ENCODE data around the gene MBNL2.
A peak's percentile ranks its signal among the peaks of the same experiment; 100 is the strongest.

The MBNL2 gene

DNA sequence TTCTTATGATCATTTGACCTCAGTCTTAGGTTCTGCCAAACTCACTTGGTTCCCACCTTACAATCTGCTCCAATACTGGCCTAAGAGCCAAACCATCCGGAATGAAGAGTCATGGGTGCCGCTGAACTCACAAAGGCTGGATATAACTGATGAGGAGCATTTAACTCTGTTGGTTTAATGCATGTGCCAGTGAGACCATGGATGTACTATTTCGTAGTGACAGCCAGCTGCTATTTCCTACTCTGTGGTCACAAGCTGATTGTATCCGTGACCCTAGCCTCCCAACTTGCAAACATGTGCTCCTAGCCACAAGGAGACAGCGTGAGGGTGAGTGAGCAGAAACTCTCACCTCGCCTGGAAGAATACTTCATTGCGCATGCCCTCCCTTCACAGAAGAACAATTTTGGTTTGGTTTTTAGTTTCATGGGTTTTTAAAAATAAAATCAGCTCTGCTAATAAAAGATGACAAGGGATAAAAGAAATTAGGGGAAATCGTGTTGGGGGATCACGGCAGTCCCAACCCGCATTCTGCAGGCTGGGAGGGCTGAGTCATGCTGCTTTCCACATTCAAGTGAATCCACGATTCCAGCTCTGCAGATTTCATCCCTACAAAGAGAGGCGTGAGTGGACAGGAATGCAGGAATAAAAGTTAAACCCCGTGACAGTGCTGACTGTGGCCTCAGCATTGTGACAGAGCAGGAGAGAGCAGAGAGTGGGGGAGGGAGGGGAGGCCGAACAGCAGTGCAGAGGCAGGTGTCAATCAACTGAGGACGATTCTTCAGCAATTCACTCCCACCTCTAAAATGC lies 145.1 kb downstream of the MBNL2 start:
- TF ChIP-seq, protein P1, sequence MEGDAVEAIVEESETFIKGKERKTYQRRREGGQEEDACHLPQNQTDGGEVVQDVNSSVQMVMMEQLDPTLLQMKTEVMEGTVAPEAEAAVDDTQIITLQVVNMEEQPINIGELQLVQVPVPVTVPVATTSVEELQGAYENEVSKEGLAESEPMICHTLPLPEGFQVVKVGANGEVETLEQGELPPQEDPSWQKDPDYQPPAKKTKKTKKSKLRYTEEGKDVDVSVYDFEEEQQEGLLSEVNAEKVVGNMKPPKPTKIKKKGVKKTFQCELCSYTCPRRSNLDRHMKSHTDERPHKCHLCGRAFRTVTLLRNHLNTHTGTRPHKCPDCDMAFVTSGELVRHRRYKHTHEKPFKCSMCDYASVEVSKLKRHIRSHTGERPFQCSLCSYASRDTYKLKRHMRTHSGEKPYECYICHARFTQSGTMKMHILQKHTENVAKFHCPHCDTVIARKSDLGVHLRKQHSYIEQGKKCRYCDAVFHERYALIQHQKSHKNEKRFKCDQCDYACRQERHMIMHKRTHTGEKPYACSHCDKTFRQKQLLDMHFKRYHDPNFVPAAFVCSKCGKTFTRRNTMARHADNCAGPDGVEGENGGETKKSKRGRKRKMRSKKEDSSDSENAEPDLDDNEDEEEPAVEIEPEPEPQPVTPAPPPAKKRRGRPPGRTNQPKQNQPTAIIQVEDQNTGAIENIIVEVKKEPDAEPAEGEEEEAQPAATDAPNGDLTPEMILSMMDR (IDR thresholded peaks at IDR 0.05; ENCODE audit: control insufficient read depth, insufficient read depth, low read depth, low read length, missing control alignments), result no peak
- DNase-seq (ENCODE audit: low read depth), result peak; percentile 66

DNA sequence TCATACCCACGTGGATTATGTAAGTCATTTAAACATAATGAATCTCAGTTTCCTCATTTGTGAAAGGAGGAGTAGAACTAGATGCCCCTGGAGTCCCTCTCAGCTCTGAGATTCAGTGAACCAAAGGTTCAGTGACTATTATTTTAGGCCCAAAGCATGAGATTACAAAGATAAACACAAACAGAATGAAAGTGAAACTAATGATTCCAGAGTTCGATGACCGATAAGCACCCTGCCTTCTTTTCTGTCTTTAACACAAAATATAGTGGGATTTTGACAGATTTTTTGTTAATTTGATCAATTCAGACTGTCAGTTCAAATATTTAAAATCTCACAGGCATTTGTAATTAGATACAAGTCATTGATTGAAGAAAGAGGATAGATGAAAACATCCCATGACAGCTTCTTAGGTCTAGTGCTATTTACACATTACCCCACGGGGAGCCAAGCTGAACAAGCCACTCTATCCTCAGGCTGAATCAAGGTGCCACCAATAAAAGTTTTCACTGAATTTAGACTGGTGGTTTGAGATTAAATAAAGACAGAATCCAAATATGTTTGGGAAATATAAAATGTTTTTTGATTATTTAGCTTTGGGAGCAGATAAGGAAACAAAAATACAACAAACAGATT lies 147.2 kb downstream of the MBNL2 start:
- TF ChIP-seq, protein P1 (IDR thresholded peaks at IDR 0.05; ENCODE audit: control insufficient read depth, insufficient read depth, low read depth, low read length, missing control alignments), result no peak
- H3K4me3 ChIP-seq (ENCODE audit: control insufficient read depth, low read depth, low read length), result no peak overlapping the region
- no peak for DNase-seq (ENCODE audit: low read depth)

More for the DNA sequence above, 145.1 kb downstream of the MBNL2 start:
- no peak overlapping the region; the same call in 1 of the 2 replicates for H3K4me3 ChIP-seq (ENCODE audit: control insufficient read depth, low read depth, low read length)

DNA sequence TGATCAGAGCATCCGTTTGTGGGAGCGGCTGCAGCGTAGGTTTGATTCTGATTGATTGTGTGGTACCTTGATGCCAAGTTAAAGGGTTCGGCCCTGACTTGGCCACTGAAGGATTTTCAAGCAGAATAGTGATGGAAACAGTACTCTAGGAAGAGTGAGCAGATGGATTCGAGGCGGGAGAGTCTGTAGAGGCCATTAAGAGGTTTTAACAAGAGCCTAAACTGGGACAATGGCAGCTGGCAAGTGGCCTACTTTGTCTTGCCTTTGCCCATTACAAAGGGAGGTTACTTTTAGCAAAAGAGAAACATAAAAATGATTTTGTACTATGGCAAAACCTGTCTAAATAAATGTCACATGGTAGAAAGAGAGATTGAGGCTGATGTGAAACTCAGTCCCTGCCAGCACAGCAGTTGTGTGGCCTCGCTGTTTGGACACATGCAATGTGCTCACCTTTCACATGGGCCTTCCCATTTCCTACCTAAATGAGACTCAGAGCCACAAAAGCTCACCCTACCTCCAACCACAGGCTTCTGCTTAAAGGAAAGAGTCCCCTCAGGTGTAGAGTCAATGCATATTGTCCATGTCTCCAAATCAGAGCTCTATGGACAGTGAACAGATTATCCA lies 149.5 kb downstream of the MBNL2 start:
- no peak for DNase-seq (ENCODE audit: low read depth)
- no peak overlapping the region for H3K4me3 ChIP-seq (ENCODE audit: control insufficient read depth, low read depth, low read length)
- TF ChIP-seq, protein P1 (IDR thresholded peaks at IDR 0.05; ENCODE audit: control insufficient read depth, insufficient read depth, low read depth, low read length, missing control alignments), result no peak

DNA sequence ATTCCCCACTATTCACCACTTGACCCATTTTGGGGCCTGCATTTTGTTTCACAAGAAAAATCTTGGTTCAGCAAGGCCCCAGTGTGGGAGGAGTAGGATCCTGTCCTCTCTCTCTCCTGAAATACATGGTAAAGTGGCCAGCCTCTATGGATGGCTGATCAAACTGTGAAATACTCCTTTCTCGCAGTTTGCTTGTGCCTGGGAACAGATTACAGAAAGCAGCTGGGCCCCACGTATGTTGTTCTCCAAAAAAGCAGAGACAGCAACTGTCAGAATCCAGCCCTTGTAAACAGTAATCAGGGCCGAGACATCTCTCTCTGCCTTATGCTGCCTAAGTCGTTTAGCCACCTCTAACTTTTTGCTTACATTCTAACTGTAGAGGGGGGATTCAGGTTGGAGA lies 150.8 kb downstream of the MBNL2 start:
- TF ChIP-seq, protein P1 (IDR thresholded peaks at IDR 0.05; ENCODE audit: control insufficient read depth, insufficient read depth, low read depth, low read length, missing control alignments), result no peak
- no peak for DNase-seq (ENCODE audit: low read depth)
- no peak overlapping the region for H3K4me3 ChIP-seq (ENCODE audit: control insufficient read depth, low read depth, low read length)

DNA sequence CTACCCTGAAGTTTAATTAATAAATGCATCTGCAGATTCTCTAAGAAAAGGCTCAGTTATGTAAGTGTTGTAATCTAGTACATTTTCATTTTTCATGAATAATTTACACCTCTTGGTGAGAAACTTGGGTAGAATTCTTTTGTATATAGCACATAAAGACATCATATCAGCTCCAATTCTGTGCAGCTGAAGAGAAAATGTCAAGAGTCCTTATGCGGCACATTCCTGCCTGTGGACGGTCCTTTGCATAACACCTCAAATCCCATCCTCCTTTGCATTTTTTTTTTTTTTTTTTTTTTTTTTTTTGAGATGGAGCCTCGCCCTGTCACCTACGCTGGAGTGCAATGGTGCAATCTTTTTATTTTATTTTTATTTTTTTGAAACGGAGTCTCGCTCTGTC lies 151.7 kb downstream of the MBNL2 start:
- TF ChIP-seq, protein P1 (IDR thresholded peaks at IDR 0.05; ENCODE audit: control insufficient read depth, insufficient read depth, low read depth, low read length, missing control alignments), result no peak
- no peak for DNase-seq (ENCODE audit: low read depth)
- H3K4me3 ChIP-seq (ENCODE audit: control insufficient read depth, low read depth, low read length), result no peak overlapping the region

DNA sequence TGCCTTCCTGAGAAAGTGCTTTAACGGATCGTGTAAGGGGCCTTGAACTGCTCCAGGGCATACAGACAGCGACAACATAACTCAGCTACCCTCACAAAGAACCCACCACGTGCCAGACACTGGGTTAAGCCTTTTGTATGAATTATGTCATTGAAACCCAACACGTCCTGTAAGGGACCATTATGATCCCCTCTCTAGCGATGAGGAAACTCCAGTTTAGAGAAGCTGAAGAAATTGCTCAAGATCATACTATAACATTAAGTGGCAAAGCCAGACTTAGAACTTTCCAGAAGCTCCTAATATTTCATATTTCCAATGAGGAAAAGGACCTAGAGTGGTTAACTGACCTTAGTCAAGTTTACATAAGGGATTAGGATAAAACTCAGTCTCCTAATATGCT lies 154.8 kb downstream of the MBNL2 start:
- TF ChIP-seq, protein P1 (IDR thresholded peaks at IDR 0.05; ENCODE audit: control insufficient read depth, insufficient read depth, low read depth, low read length, missing control alignments), result no peak
- no peak for DNase-seq (ENCODE audit: low read depth)

More for the DNA sequence above, 154.8 kb downstream of the MBNL2 start:
- H3K4me3 ChIP-seq (ENCODE audit: control insufficient read depth, low read depth, low read length), result no peak overlapping the region
